T-helper 2 cell treated with Interferon-gamma antibody and Interleukin-4, amounts not matched to agents 5 μg/mL and 100 μg/mL, for 36 hours (primary cell): ENCODE data around the gene STK24.

Experiments
- DNase-seq: peaks from one replicate; pipeline ENCODE4 v3.0.0; 2021; ENCODE audit warnings: low spot score
- H3K27ac Mint-ChIP-seq: one replicate; pipeline ENCODE4 v1.8.0; 2021; ENCODE audit warnings: mild to moderate bottlenecking, mixed read lengths
- H3K27me3 Mint-ChIP-seq: one replicate; pipeline ENCODE4 v1.8.0; 2021; ENCODE audit warnings: low read depth, mixed read lengths
- H3K36me3 Mint-ChIP-seq: one replicate; pipeline ENCODE4 v1.8.0; 2021; ENCODE audit warnings: low read depth, mixed read lengths
- H3K4me1 Mint-ChIP-seq: one replicate; pipeline ENCODE4 v1.8.0; 2021; ENCODE audit warnings: low read depth, mixed read lengths
- H3K4me3 Mint-ChIP-seq: one replicate; pipeline ENCODE4 v1.8.0; 2022; ENCODE audit warnings: mild to moderate bottlenecking, moderate library complexity, mixed read lengths
- H3K9me3 Mint-ChIP-seq: one replicate; pipeline ENCODE4 v1.8.0; 2021; ENCODE audit warnings: mixed read lengths

STK24 gene

DNA sequence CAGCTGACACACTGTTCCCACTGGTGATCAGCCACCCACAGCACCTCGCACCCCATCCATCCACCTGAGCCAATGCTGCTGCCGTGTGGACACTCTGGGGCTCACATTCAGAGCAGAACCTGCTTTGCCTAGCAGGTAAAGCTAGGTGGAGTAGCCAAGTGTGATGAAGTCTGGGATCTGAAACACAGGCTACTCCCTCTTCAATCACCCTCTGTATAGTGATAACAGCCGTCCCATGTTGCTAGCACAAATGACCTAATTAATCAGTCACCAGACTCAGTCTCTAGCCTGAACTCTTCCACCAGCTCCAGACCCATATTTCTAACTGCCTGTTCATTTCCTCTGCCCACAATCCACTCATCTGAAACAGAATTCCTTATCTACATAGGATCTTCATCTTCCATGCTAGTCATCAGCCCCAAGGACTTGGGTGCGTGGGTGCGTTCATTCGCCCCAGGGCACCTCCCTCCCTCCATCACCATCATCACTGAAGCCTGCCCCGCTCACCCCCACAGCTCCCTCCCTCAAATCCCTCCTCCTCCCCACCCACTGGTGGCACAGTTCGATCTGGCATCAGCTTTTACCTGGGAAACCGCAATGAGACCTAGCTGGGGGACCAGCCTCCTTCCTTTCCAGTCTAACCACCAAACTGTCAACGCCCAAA lies 19.8 kb downstream of the STK24 start:
- no peak for DNase-seq
- Mint-ChIP-seq H3K27ac (peak overlapping the region; percentile 62), H3K9me3 (no peaks in the 10 kb centered on the region), H3K27me3 (no peaks in the 10 kb centered on the region), H3K4me1 (peaks cover 49% of the 10 kb centered on the region), H3K4me3 (peak overlapping the region; percentile 43), H3K36me3 (peaks cover 22% of the 10 kb centered on the region)

DNA sequence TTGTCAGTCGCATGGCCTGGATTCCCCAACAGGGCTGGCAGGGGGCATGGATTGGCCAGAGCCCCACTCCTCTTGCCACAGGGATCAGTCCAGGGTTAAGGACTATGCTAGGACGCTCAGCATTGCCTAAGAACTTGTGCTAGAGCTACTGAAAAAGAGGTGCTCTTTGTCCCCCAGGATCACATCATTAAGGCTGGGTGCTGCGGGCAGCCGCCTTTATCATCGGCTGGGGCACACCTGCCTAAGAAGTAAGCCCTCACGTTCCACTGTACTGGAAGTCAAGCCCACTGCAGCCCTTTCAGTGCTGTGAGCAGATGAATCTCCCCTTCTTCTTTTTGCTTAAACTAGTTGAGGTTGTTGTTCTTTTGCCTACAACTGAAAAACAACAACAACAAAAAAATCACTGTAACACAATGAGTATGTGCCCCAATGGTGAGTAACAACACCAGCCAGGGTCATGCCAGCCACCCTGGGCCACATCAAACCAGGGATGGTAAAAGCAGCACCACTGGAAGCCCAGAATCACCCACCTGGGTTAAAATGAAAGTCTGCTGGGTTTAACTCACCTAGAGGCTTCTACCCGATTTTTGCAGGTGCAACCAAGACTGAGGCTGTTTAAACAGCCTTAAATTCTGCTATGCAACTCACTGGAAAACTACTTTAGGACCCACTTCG lies 20.6 kb downstream of the STK24 start:
- DNase-seq: no peak
- Mint-ChIP-seq H3K36me3 (peaks cover 24% of the 10 kb centered on the region), H3K27ac (no peak overlapping the region), H3K27me3 (no peaks in the 10 kb centered on the region), H3K4me3 (no peak overlapping the region), H3K9me3 (no peaks in the 10 kb centered on the region), H3K4me1 (peaks cover 50% of the 10 kb centered on the region)

DNA sequence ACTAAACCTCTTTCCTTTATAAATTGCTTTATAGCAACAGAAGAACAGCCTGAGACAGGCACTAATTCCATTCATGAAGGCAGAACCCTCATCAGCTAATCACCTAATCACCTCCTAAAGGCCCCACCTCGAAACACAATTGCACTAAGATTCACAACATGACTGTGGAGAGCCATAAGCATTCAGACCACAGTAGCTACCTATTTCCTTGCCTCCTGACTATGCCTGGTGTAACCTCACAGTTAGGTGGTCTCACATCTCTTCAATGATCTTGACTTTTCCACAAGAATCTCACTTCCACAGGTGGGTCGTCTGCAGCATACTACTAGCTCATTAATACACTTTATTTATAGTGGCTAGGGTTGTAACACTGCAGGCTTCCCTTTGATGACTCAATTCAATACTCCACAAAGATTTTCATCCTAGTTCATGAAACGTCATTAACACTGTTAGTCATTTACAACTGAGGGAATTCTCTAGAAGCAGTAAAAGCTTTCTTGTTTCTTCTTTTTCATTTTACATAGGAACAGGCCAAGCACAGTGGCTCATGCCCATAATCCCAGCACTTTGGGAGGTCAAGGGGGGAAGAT lies 27.1 kb downstream of the STK24 start:
- no peak for DNase-seq
- no peaks in the 10 kb centered on the region for H3K27me3 Mint-ChIP-seq
- H3K36me3 Mint-ChIP-seq: peaks cover 31% of the 10 kb centered on the region
- H3K27ac Mint-ChIP-seq: peak overlapping the region; percentile 34
- H3K9me3 Mint-ChIP-seq: no peaks in the 10 kb centered on the region
- H3K4me3 Mint-ChIP-seq: peak overlapping the region; percentile 25
- H3K4me1 Mint-ChIP-seq: peaks cover 45% of the 10 kb centered on the region

DNA sequence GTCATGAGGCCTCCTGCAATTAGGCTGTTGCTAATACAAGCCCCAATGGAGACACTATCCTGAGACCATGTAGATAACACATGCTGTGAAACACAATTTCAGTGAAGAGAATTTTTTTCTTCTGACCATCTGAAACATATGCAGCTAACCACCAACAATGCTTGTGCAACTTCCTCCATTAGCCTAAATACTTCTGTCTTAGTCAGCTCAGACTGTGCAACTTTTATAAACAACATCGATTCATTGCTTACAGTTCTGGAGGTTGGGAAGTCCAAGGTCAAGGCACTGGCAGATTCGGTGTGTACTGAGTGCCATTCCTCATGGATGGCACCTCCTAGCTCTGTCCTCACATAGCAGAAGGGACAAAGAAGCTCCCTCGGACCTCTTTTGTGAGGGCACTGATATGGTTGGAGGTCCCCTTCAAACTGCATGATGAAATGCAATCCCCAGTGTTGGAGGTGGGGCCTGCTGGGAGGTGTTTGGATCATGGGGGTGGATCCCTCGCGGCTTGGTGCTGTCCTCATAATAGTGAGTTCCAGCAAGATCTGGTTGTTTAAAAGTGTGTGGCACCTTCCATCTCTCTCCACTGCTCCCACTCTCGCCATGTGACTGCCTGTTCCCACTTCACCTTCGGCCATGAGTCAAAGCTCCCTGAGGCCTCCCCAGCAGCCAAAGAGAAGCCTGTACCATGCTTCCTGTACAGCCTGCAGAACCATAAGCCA lies 27.7 kb downstream of the STK24 start:
- no peak for DNase-seq
- peaks cover 31% of the 10 kb centered on the region for H3K36me3 Mint-ChIP-seq
- peaks cover 48% of the 10 kb centered on the region for H3K4me1 Mint-ChIP-seq
- no peaks in the 10 kb centered on the region for H3K27me3 Mint-ChIP-seq
- H3K27ac Mint-ChIP-seq: peak overlapping the region; percentile 28
- no peak overlapping the region for H3K4me3 Mint-ChIP-seq
- H3K9me3 Mint-ChIP-seq: no peaks in the 10 kb centered on the region

DNA sequence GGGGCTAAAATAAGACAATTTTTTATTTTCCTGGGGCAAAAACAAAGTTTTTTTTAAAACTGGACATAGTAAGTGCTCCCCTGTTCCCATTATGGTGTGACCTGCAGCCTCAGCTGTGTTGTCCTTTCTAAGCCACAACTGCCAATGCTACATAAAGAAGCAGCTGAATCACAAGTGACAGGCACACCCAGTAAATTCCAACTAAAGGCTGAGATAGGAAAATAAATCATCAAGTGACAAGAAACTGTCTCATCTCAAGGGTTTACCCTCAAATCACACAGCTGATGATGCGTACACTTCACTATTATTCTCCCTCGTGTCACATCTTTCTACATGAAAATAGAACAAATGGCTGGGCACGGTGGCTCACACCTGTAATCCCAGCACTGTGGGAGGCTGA lies 28.7 kb downstream of the STK24 start:
- Mint-ChIP-seq H3K4me3 (no peak overlapping the region), H3K4me1 (peaks cover 57% of the 10 kb centered on the region), H3K27ac (no peak overlapping the region), H3K27me3 (no peaks in the 10 kb centered on the region), H3K9me3 (no peaks in the 10 kb centered on the region), H3K36me3 (peaks cover 29% of the 10 kb centered on the region)
- no peak for DNase-seq

DNA sequence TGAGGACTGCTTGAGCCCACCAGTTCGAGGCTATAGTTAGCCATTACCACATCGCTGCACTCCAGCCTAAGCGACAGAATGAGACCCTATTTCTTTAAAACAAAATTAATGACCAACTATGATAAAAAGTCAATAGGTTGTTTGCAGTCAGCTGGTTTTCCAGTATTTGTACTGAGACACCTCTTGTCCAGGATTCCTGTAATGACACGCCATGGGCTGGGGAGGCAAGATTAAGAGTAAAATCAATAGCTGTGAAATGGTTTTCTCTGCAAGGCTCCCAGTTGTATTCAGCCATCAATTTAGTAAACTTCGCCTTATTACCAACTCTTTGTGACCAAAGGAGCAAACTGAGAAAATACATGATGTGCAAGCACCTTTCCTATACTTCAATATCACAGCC lies 29.5 kb downstream of the STK24 start:
- no peaks in the 10 kb centered on the region for H3K9me3 Mint-ChIP-seq
- no peak for DNase-seq
- no peaks in the 10 kb centered on the region for H3K27me3 Mint-ChIP-seq
- peaks cover 62% of the 10 kb centered on the region for H3K4me1 Mint-ChIP-seq
- H3K4me3 Mint-ChIP-seq: no peak overlapping the region
- peaks cover 29% of the 10 kb centered on the region for H3K36me3 Mint-ChIP-seq
- no peak overlapping the region for H3K27ac Mint-ChIP-seq

DNA sequence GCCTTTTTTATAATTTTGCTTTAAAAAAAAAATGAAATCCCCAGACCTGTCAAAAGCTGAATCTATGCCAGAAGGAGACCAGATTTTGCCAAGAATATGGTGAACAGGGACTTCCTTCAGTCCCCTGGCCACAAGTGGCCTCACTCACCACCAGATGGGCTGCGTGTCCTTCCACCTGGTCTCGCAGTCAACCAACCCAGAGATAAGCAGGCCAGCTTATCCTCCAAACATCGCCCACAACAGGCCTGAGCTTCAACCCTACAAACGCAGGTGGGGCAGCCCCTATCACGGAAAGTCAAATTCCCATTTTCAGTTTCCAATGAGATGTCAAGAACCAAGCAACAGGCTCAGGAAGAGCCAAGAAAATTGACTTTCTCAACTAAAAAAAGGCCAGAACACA lies 30.5 kb downstream of the STK24 start:
- Mint-ChIP-seq H3K27me3 (no peaks in the 10 kb centered on the region), H3K4me1 (peaks cover 65% of the 10 kb centered on the region), H3K9me3 (no peaks in the 10 kb centered on the region), H3K27ac (no peak overlapping the region), H3K36me3 (peaks cover 26% of the 10 kb centered on the region), H3K4me3 (no peak overlapping the region)
- DNase-seq: no peak

DNA sequence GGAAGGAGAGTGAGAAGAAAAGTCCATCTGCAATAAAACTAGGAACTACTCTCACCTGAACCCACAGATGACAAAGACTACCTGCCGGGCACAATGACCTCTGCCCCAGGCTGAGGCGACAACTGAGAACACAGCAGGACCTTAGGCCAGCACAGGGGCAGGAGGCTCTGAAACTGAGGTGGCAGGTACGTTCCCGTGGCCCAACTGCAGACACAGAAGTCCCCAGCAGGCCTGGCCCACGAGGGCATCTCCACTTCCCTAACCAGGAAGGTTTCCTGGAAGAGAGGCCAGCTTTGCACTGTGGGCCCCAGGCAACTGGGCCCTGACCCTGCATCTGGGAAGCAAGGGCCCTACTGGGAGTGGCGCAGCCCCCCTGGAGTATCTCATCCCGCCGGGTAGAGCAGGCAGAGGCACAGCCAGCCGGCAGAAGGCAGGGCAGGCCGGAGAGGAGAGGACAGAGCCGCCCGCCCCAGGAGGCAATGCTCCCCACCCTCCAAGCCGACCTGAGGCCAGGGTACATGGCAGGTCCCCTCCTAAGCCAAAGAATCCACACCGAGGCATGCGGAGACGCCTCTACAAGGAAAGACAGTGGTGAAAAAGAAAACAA lies 32.7 kb downstream of the STK24 start:
- no peak for DNase-seq
- Mint-ChIP-seq H3K4me1 (peaks cover 61% of the 10 kb centered on the region), H3K27me3 (no peaks in the 10 kb centered on the region), H3K4me3 (peak overlapping the region; percentile 76), H3K9me3 (no peaks in the 10 kb centered on the region), H3K27ac (no peak overlapping the region), H3K36me3 (peaks cover 13% of the 10 kb centered on the region)

DNA sequence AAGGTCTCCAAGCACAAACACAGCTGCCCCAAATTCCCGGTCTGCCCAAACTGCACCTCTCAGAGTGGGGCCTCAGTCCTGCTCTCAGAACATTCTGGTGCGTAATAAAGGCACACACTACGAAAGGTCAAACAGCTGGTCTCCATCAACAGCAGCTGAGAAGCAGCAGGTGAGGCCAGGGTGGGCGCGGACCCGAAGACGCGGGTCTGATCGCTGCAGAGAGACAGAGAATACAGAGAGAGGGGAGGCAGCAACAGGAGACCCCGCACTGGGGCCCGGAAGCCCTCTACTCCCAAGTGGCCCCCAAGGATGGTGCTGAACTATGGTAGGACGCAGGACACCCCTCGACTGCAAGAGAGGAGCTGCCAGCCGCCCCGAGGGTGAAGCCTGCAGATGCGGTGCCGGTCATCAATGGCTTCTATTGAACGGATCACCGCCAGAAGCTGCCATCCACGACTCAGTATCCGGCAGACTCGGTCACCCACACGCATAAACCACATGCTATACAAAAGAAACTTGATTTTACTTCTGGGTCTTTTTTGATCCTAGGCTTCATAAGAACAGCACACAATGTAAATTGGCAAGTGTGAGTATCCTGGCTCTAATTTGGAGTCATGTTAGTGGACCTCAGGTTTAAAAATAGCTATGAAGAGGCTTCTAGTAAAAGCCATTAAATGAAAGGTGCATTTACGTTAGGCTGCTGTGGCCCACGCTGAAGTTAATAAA lies 33.4 kb downstream of the STK24 start:
- H3K27ac Mint-ChIP-seq: no peak overlapping the region
- H3K4me1 Mint-ChIP-seq: peaks cover 61% of the 10 kb centered on the region
- H3K4me3 Mint-ChIP-seq: peak overlapping the region; percentile 76
- DNase-seq: no peak
- peaks cover 11% of the 10 kb centered on the region for H3K36me3 Mint-ChIP-seq
- no peaks in the 10 kb centered on the region for H3K27me3 Mint-ChIP-seq
- H3K9me3 Mint-ChIP-seq: no peaks in the 10 kb centered on the region

DNA sequence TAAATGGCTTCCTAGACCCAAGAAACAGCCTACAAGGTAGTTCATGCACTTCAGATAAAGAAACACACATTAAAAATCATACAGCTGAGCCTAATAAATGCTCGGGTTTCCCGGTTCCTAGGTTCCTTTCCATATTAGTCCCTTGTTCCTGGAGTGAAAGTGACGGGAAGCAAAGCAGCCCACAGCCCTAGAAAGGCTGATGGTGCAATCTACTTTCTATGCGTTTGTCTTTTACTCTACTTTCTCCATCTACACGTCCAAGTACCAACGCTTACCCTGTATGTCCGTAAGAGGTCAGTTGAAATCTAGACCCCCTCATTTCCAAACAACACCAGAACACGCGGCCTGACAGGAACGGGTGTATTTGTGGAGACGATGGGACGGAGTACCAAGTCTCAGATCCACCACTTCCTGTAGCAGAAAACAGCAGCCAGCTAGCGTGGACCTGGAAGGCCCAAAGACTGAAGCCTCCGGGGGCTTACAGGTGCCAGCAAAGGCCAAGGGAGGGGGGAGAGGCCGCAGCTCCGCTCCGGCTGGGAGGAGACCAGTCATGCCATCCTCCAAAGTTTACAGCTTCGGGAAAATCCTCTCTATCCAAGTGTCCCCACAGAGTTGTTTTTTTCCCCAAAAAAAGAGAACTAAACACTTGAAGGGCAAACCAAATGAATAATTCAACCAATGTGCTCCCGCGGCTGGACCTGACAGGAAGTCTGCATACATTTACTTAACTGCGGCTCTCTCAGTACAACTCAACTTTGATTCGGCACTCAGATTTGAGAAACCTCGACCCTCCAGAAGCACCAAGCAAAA lies 34.1 kb downstream of the STK24 start:
- H3K27me3 Mint-ChIP-seq: no peaks in the 10 kb centered on the region
- H3K4me1 Mint-ChIP-seq: peaks cover 60% of the 10 kb centered on the region

DNA sequence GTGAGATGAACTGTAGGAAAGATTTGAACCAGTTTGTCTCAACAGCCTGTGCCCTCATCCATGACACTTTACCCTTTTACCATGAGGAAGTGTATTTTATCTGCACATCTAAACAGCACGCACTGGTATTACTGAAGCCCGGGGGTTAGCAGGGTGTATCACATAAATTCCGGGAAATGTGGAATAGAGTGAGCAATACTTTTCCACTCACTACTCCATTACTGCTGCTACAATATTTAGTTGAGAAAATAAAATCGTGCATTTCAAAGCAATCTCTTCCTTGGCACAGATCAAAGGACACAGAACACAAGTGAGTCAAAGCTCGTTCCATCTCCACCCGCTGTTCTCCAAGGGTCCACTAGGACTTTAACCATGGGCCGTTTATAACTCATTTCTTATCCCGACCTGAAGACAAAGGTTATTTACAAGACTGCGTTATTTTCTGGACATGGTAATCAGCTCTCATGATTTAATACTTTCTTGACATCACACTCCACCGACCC lies 35.2 kb downstream of the STK24 start:
- Mint-ChIP-seq H3K9me3 (no peaks in the 10 kb centered on the region), H3K4me3 (peak overlapping the region; percentile 2), H3K27ac (no peak overlapping the region), H3K36me3 (peaks cover 11% of the 10 kb centered on the region), H3K4me1 (peaks cover 58% of the 10 kb centered on the region), H3K27me3 (no peaks in the 10 kb centered on the region)
- no peak for DNase-seq

More for the DNA sequence above, 34.1 kb downstream of the STK24 start:
- DNase-seq: no peak
- Mint-ChIP-seq H3K9me3 (no peaks in the 10 kb centered on the region), H3K4me3 (peak overlapping the region; percentile 76), H3K36me3 (peaks cover 12% of the 10 kb centered on the region), H3K27ac (peak overlapping the region; percentile 64)

DNA sequence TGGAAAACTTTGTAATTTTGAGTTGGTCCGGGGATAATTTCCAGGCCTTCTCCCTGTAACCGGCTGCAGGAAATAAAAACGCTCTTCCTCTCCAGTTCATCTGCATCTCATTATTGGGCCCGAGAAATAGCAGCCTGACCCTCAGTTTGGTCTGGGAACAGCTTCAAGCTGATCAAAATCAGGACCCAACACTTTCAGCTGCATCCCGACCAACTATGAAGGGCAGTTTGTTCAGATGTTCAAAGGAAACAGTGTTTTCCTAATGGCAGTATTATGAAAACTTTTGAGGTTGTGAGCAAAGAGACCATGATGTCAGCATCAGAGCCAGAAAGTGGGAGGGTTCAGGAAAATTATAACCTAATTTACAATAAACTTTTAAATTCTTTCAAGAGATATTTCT lies 35.7 kb downstream of the STK24 start:
- H3K27me3 Mint-ChIP-seq: no peaks in the 10 kb centered on the region
- DNase-seq: no peak
- no peak overlapping the region for H3K4me3 Mint-ChIP-seq
- H3K4me1 Mint-ChIP-seq: peaks cover 52% of the 10 kb centered on the region
- H3K9me3 Mint-ChIP-seq: no peaks in the 10 kb centered on the region
- no peak overlapping the region for H3K27ac Mint-ChIP-seq
- H3K36me3 Mint-ChIP-seq: peaks cover 8% of the 10 kb centered on the region
